GM18861 (cell line): ENCODE results near the gene PCDH12.
"Not testable (repeated sequence)": the region's sequence is repeated elsewhere in the genome, so short reads cannot be mapped to it uniquely, and the experiment has no call there.

Source experiments
- ATAC-seq: cut with Tn5 transposase; IDR thresholded peaks from one replicate; pipeline ENCODE4 v1.9.1; 2021; ENCODE audit not compliant: unreplicated experiment

PCDH12 gene

GRCh38 chr5:141941307-141941706 is 16.7 kb downstream of the PCDH12 start:
- ATAC-seq = no peak

- ATAC-seq = no peak
Observed at GRCh38 chr5:141940695-141941271, 17.2 kb downstream of the PCDH12 start.

- ATAC-seq = no peak
Observed at GRCh38 chr5:141935538-141935937, 22.5 kb downstream of the PCDH12 start.

GRCh38 chr5:141934099-141934844 is 23.7 kb downstream of the PCDH12 start:
- ATAC-seq = no peak

- no peak for ATAC-seq
Observed at GRCh38 chr5:141933151-141933550, 24.9 kb downstream of the PCDH12 start.

- no peak for ATAC-seq
Observed at GRCh38 chr5:141931694-141932093, 26.3 kb downstream of the PCDH12 start.

GRCh38 chr5:141929398-141930058 is 28.5 kb downstream of the PCDH12 start:
- no peak for ATAC-seq

- no peak for ATAC-seq
Observed at GRCh38 chr5:141928051-141928450, 30.0 kb downstream of the PCDH12 start.

- no peak for ATAC-seq
Observed at GRCh38 chr5:141926434-141926833, 31.6 kb downstream of the PCDH12 start.

- ATAC-seq = peak; percentile 92
Observed at GRCh38 chr5:141923448-141924313, 34.3 kb downstream of the PCDH12 start, which contains the start of gene DELE1. Gene DELE1, plus strand, starts transcription at chr5:141923871. Its CDS starts 71 bp downstream, at chr5:141923942.

GRCh38 chr5:141922827-141923447 is 35.1 kb downstream of the PCDH12 start:
- not testable (repeated sequence) for ATAC-seq

GRCh38 chr5:141920771-141921170 is 37.2 kb downstream of the PCDH12 start:
- ATAC-seq = no peak

- ATAC-seq = no peak
Observed at GRCh38 chr5:141919218-141920119, 38.5 kb downstream of the PCDH12 start.

- no peak for ATAC-seq
Observed at GRCh38 chr5:141917760-141918159, 40.2 kb downstream of the PCDH12 start.

- ATAC-seq = no peak
Observed at GRCh38 chr5:141916522-141916921, 41.5 kb downstream of the PCDH12 start.

GRCh38 chr5:141915881-141916336 is 42.1 kb downstream of the PCDH12 start:
- no peak for ATAC-seq

GRCh38 chr5:141914797-141915196 is 43.2 kb downstream of the PCDH12 start:
- no peak for ATAC-seq

- ATAC-seq = peak; percentile 75
Observed at GRCh38 chr5:141914199-141914743, 43.7 kb downstream of the PCDH12 start.

GRCh38 chr5:141913560-141914198 is 44.3 kb downstream of the PCDH12 start:
- no peak for ATAC-seq
